Thoracic aorta (tissue), 2 donors: Measurements from ENCODE around the gene MICAL3. TPM values are rescaled to one million over a fixed set of nuclear protein-coding genes. Genes with fewer than 3 reads are reported as not detected.
"Not testable (repeated sequence)": the region's sequence is repeated elsewhere in the genome, so short reads cannot be mapped to it uniquely, and the experiment has no call there.

ENCODE experiments used
- ATAC-seq: fragments of 150-250 bp; one replicate; pipeline ENCODE4 v1.8.0; 2017; ENCODE audit warnings: low read depth; ENCODE audit not compliant: insufficient number of reproducible peaks, low FRiP score
- DNase-seq: peaks from one replicate; pipeline ENCODE4 v3.0.0-alpha.2; 2020; ENCODE audit warnings: low spot score
- H3K27ac ChIP-seq, 2 donors: fragments of 200-600 bp; sonication (generic); 1 replicate in 1 of 2; 2 replicates in 1 of 2; pipeline ENCODE4 v1.5.1; 2016; ENCODE audit warnings: mild to moderate bottlenecking in 2 of 2, moderate library complexity in 2 of 2
- H3K27me3 ChIP-seq: fragments of 200-600 bp; sonication (generic); replicated peaks from 2 replicates; pipeline ENCODE4 v1.6.0; 2016; ENCODE audit warnings: mild to moderate bottlenecking; ENCODE audit not compliant: insufficient read depth
- H3K36me3 ChIP-seq: fragments of 200-600 bp; sonication (generic); one replicate; pipeline ENCODE4 v1.5.1; 2016
- H3K4me1 ChIP-seq, 2 donors: fragments of 200-600 bp; sonication (generic); 1 replicate in 1 of 2; 2 replicates in 1 of 2; pipeline versions ENCODE4 v1.5.1 to v1.6.0; 2016; ENCODE audit warnings: low read depth in 2 of 2, mild to moderate bottlenecking in 1 of 2; ENCODE audit not compliant: control insufficient read depth in 1 of 2
- H3K4me3 ChIP-seq: fragments of 200-600 bp; sonication (generic); 2 replicates; pipeline ENCODE4 v1.5.1; 2016; ENCODE audit warnings: mild to moderate bottlenecking
- H3K9me3 ChIP-seq: fragments of 200-600 bp; sonication (generic); 2 replicates; pipeline ENCODE4 v1.5.1; 2016
- CTCF ChIP-seq: fragments of 200-600 bp; sonication (generic); IDR thresholded peaks from one replicate; pipeline ENCODE4 v1.5.1; 2019; ENCODE audit warnings: antibody characterized with exemption
- total RNA-seq, 2 donors: library from RNA; depleted of rRNA; stranded (reverse); fragments of >200 nt; gene quantifications; one replicate each; pipeline versions ENCODE4 v1.1.0 to v1.2.3, GENCODE V29; 2016

Gene MICAL3
- total RNA-seq, 2 donors from 2014 or later: 45.2 to 78.0 TPM

DNA sequence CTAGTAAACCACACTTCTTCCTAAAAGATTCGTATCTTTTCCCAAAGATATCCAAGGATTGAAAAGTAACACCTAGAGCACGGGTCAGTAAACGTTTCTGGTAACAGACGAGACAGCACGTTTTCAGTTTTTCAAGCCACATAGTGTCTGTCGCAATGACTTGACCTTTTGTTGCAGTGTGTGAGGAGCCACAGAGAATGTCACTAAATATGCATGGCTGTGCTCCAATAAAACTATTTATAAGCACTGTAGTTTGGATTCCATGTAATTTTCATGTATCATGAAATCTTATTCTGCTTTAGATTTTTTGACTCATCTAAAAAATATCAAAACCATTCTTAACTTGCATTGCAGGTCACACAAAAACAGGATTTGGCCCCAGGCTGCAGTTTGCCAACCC, 18.3 kb upstream of the MICAL3 start:
- ATAC-seq (no peak), DNase-seq (no peak)
- Histone ChIP-seq H3K4me1 (peaks cover 0 to 18% of the 10 kb centered on the region in 2 donors), H3K36me3 (no peaks in the 10 kb centered on the region), H3K9me3 (no peaks in the 10 kb centered on the region), H3K27ac (no peak overlapping the region), H3K27me3 (no peaks in the 10 kb centered on the region), H3K4me3 (no peak overlapping the region)
- no peak for TF ChIP-seq CTCF

DNA sequence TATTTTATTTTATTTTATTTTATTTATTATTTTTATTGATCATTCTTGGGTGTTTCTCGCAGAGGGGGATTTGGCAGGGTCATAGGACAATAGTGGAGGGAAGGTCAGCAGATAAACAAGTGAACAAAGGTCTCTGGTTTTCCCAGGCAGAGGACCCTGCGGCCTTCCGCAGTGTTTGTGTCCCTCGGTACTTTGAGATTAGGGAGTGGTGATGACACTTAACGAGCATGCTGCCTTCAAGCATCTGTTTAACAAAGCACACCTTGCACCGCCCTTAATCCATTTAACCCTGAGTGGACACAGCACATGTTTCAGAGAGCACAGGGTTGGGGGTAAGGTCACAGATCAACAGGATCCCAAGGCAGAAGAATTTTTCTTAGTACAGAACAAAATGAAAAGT, 16.5 kb upstream of the MICAL3 start:
- H3K27ac ChIP-seq, DNase-seq, H3K36me3 ChIP-seq, H3K4me3 ChIP-seq, ATAC-seq, H3K9me3 ChIP-seq, H3K27me3 ChIP-seq: not testable (repeated sequence)
- H3K4me1 ChIP-seq: peaks cover 0 to 18% of the 10 kb centered on the region in 2 donors

DNA sequence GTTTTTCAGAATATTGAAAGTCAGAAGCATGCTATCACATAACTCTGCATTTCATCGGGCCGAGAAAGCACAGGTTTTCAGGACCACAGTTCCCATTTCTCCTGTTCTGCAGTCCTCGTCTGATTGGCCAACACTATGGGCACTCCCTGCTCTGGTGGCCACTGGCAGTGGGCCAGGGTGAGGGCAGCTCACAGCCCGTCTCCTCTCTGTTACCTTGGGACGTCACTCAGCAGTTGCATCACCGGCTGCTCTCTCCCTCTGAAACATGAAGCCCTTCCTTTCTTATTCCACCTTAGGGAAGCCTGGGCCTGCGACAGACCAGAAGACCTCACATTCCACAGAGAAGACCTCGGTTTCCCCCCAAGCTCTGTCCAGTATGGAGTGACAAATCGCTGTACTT, 11.4 kb upstream of the MICAL3 start:
- Histone ChIP-seq H3K4me3 (no peak overlapping the region), H3K9me3 (no peaks in the 10 kb centered on the region), H3K4me1 (peaks cover 5 to 31% of the 10 kb centered on the region in 2 donors), H3K27ac (no peak overlapping the region), H3K27me3 (no peaks in the 10 kb centered on the region), H3K36me3 (no peaks in the 10 kb centered on the region)
- TF ChIP-seq CTCF: no peak
- no peak for ATAC-seq
- no peak for DNase-seq

DNA sequence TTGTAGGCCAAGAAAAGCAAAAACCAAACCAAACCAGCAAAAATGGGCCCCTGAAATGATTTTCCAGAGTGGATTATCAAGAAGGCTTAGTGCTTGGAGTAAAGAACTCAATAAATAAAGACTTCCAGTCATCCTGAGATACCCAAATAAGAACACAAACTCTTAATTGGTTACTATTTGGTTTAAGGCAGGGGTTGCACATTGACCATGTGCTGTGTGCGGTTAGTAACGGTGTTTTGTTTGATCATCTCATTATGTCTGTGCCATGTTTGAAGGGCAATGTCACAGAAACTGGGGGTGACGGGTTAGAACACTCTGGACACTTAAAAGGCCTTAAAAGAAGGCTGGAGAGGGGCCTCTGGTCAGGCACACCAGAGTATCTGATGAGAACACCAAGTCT, 9.7 kb upstream of the MICAL3 start:
- H3K27me3 ChIP-seq: no peaks in the 10 kb centered on the region
- ATAC-seq: no peak
- H3K4me1 ChIP-seq: peaks cover 5 to 31% of the 10 kb centered on the region in 2 donors
- H3K9me3 ChIP-seq: no peaks in the 10 kb centered on the region
- no peaks in the 10 kb centered on the region for H3K36me3 ChIP-seq
- TF ChIP-seq CTCF: no peak
- DNase-seq: no peak
- peak overlapping the region; percentile 46 to 68 for H3K27ac ChIP-seq
- H3K4me3 ChIP-seq: no peak overlapping the region

GRCh38 chr22:18033204-18033998, 9.0 kb upstream of the MICAL3 start:
- peak overlapping the region; percentile 46 to 68 for H3K27ac ChIP-seq
- peaks cover 5 to 31% of the 10 kb centered on the region in 2 donors for H3K4me1 ChIP-seq
- TF ChIP-seq CTCF: peak; percentile 35
- H3K9me3 ChIP-seq: no peaks in the 10 kb centered on the region
- H3K27me3 ChIP-seq: no peaks in the 10 kb centered on the region
- ATAC-seq: no peak
- no peak for DNase-seq
- no peak overlapping the region for H3K4me3 ChIP-seq
- no peaks in the 10 kb centered on the region for H3K36me3 ChIP-seq
